ENCODE measurements around the gene HSPA1A. TPM values are rescaled to one million over a fixed set of nuclear protein-coding genes. Genes with fewer than 3 reads are reported as not detected.
A peak's percentile ranks its signal among the peaks of the same experiment; 100 is the strongest.

Gene HSPA1A
- polyA plus RNA-seq, 3 donors, result 144 to 215 (median 200) TPM

GRCh38 chr6:31776485-31776988, 38.8 kb upstream of the HSPA1A start:
- Histone ChIP-seq H3K4me2 (replicated peaks; ENCODE audit: extremely low read depth, low read length, poor library complexity, severe bottlenecking) (peak overlapping the region; percentile 57), H3K27ac (ENCODE audit: low read depth in 1 of 2, low read length in 2 of 2) (peak overlapping the region in 1 of 2 donors; percentile 41), H2AFZ (ENCODE audit: insufficient read depth, low read depth, low read length, poor library complexity, severe bottlenecking) (peak overlapping the region; percentile 56), H3K9ac (ENCODE audit: insufficient read depth, low read length, poor library complexity, severe bottlenecking) (peak overlapping the region; percentile 46), H3K27me3 (ENCODE audit: control insufficient read depth in 2 of 2, insufficient read depth in 2 of 2, low read length in 2 of 2) (no peaks in the 10 kb centered on the region), H3K4me1 (ENCODE audit: control insufficient read depth in 1 of 2, insufficient read depth in 2 of 2, low read length in 2 of 2) (peaks cover 13 to 15% of the 10 kb centered on the region in 2 donors), H3K4me3 (replicated peaks in 1 of 3; ENCODE audit: low read depth in 2 of 3, low read length in 3 of 3) (peak overlapping the region in 1 of 3 experiments; percentile 31), H3K79me2 (ENCODE audit: insufficient read depth, low read length) (no peaks in the 10 kb centered on the region), H3K9me3 (replicated peaks in 1 of 2; ENCODE audit: control insufficient read depth in 1 of 2, insufficient read depth in 1 of 2, low read length in 2 of 2) (no peaks in the 10 kb centered on the region), H3K36me3 (replicated peaks in 1 of 2; ENCODE audit: control insufficient read depth in 1 of 2, insufficient read depth in 2 of 2, low read length in 2 of 2) (peaks cover 36 to 37% of the 10 kb centered on the region in 2 donors), H4K20me1 (ENCODE audit: insufficient read depth, low read length) (no peaks in the 10 kb centered on the region)
- WGBS (ENCODE audit: insufficient coverage), result 21% methylated on average over 11 of the region's 14 CpGs
- DNase-seq, result no peak
- Mint-ChIP-seq H3K4me3 (peak overlapping the region; percentile 27 to 70), H3K4me1 (peaks cover 15% of the 10 kb centered on the region), H3K36me3 (peaks cover 33 to 42% of the 10 kb centered on the region in 2 donors), H3K27ac (peak overlapping the region in 4 of 7 donors; percentile 19 to 81 (median 50)), H3K9me3 (no peaks in the 10 kb centered on the region), H3K27me3 (ENCODE audit: low read depth in 3 of 3) (peaks cover 0 to 3% (median 2%) of the 10 kb centered on the region in 3 donors)
- TF ChIP-seq, protein P1, sequence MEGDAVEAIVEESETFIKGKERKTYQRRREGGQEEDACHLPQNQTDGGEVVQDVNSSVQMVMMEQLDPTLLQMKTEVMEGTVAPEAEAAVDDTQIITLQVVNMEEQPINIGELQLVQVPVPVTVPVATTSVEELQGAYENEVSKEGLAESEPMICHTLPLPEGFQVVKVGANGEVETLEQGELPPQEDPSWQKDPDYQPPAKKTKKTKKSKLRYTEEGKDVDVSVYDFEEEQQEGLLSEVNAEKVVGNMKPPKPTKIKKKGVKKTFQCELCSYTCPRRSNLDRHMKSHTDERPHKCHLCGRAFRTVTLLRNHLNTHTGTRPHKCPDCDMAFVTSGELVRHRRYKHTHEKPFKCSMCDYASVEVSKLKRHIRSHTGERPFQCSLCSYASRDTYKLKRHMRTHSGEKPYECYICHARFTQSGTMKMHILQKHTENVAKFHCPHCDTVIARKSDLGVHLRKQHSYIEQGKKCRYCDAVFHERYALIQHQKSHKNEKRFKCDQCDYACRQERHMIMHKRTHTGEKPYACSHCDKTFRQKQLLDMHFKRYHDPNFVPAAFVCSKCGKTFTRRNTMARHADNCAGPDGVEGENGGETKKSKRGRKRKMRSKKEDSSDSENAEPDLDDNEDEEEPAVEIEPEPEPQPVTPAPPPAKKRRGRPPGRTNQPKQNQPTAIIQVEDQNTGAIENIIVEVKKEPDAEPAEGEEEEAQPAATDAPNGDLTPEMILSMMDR (IDR thresholded peaks at IDR 0.05), result no peak
- intact Hi-C loops (cut with micrococcal nuclease), result no loop called here

DNA sequence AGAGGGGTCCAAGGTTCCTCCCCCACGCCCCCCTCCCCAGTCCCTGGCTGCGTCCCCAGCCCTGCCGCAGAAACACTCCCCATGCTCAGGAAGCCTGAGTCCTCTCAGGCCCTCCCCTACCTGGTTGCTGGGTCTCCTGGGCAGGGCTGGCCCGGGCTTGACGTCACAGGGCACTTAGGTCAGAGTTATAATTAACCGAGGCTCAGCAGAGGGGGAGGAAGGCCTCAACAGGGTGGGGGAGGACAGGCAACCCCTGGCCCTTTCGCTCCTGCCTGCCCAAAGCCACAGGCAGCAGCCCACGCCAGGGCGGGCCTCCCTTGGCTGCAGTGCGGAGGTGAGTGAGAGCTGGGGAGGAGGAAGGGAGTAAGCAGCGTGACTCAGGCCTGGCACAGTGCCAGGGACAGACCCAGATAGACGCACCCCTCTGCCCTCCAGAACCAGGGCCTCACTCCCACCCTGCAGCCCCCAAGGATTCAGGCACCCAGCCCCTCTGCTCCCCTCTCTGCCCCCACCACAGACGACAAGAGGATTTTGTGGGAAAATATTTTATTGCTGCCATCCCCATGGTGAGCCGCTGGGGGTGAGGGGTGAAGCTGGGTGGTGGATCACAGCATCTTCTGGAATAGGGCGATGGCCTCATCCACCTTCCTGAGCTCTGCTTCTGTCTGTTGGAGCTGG, 38.2 kb upstream of the HSPA1A start, which contains the start of gene VWA7:
TSS of gene VWA7 (minus strand) at position 340 of the 678 bp plus-strand sequence. CDS start 549 bp downstream, outside the sequence.
- Histone ChIP-seq H3K27ac (ENCODE audit: low read depth in 1 of 2, low read length in 2 of 2) (peak within 1 kb of the TSS; percentile 10 to 41), H3K4me1 (ENCODE audit: control insufficient read depth in 1 of 2, insufficient read depth in 2 of 2, low read length in 2 of 2) (peaks cover 13 to 15% of the 10 kb centered on the region in 2 donors), H3K4me3 (replicated peaks in 1 of 3; ENCODE audit: low read depth in 2 of 3, low read length in 3 of 3) (peak within 1 kb of the TSS in 1 of 3 experiments; percentile 31), H3K4me2 (replicated peaks; ENCODE audit: extremely low read depth, low read length, poor library complexity, severe bottlenecking) (peak within 1 kb of the TSS; percentile 57), H2AFZ (ENCODE audit: insufficient read depth, low read depth, low read length, poor library complexity, severe bottlenecking) (peak within 1 kb of the TSS; percentile 56), H3K27me3 (ENCODE audit: control insufficient read depth in 2 of 2, insufficient read depth in 2 of 2, low read length in 2 of 2) (no peaks in the 10 kb centered on the region), H3K36me3 (replicated peaks in 1 of 2; ENCODE audit: control insufficient read depth in 1 of 2, insufficient read depth in 2 of 2, low read length in 2 of 2) (peaks cover 41 to 43% of the 10 kb centered on the region in 2 donors), H4K20me1 (ENCODE audit: insufficient read depth, low read length) (no peaks in the 10 kb centered on the region), H3K9me3 (replicated peaks in 1 of 2; ENCODE audit: control insufficient read depth in 1 of 2, insufficient read depth in 1 of 2, low read length in 2 of 2) (no peaks in the 10 kb centered on the region), H3K79me2 (ENCODE audit: insufficient read depth, low read length) (no peaks in the 10 kb centered on the region), H3K9ac (ENCODE audit: insufficient read depth, low read length, poor library complexity, severe bottlenecking) (peak within 1 kb of the TSS; percentile 46)
- intact Hi-C loops (cut with micrococcal nuclease), result no loop called here
- Mint-ChIP-seq H3K4me1 (peaks cover 15% of the 10 kb centered on the region), H3K4me3 (peak within 1 kb of the TSS; percentile 27 to 70), H3K36me3 (peaks cover 33 to 47% of the 10 kb centered on the region in 2 donors), H3K27me3 (ENCODE audit: low read depth in 3 of 3) (peaks cover 0 to 3% (median 2%) of the 10 kb centered on the region in 3 donors), H3K27ac (peak within 1 kb of the TSS in 6 of 7 donors; percentile 19 to 81 (median 71)), H3K9me3 (no peaks in the 10 kb centered on the region)
- DNase-seq, result peak; percentile 60 to 79 (median 65)
- TF ChIP-seq, protein P1 (IDR thresholded peaks at IDR 0.05), result peak; percentile 9
- 5% methylated on average over 3 of the region's 15 CpGs for WGBS (ENCODE audit: insufficient coverage)
